ENCODE measurements around the gene VPS41. TPM values are rescaled to one million over a fixed set of nuclear protein-coding genes. Genes with fewer than 3 reads are reported as not detected.

The VPS41 gene
- total RNA-seq, 3 donors from 2014 or later (not counting 1 experiment from before 2014, with no cell fraction given) = 67.3 to 81.8 (median 78.9) TPM

DNA sequence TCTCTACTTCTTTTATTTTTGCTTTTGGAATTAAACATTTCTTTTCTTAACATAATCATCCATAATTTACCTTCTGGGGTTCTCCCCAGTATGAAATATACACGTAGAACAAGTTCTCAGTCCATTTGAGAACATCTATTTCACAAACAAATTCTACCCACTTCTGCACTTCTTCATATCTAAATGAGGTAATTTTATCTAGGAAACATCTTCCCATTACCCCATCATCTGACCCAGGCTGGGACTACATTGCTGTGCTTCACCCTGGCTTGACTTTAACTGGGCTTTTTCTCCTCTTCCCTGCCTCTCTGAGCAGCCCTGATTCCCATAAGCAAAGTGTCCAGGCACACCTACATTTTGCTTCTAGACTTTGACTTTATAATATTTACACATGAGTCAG is 234.5 kb downstream of the VPS41 start:
- Mint-ChIP-seq H3K27me3 (ENCODE audit: low read depth in 2 of 2) (peaks cover 18 to 22% of the 10 kb centered on the region in 2 donors), H3K9me3 (no peaks in the 10 kb centered on the region), H3K27ac (no peak overlapping the region), H3K4me3 (no peak overlapping the region), H3K4me1 (no peaks in the 10 kb centered on the region), H3K36me3 (no peaks in the 10 kb centered on the region)
- no peak overlapping the region for H3K27ac ChIP-seq (ENCODE audit: low read length)
- no peak overlapping the region for H3K4me3 ChIP-seq (ENCODE audit: low read length)
- intact Hi-C loops (cut with micrococcal nuclease) = no loop called here
- DNase-seq (no peak), ATAC-seq (no peak)
- WGBS (ENCODE audit: insufficient coverage) = 62% methylated on average over 1 of the region's 1 CpG
- TF ChIP-seq, protein P1, sequence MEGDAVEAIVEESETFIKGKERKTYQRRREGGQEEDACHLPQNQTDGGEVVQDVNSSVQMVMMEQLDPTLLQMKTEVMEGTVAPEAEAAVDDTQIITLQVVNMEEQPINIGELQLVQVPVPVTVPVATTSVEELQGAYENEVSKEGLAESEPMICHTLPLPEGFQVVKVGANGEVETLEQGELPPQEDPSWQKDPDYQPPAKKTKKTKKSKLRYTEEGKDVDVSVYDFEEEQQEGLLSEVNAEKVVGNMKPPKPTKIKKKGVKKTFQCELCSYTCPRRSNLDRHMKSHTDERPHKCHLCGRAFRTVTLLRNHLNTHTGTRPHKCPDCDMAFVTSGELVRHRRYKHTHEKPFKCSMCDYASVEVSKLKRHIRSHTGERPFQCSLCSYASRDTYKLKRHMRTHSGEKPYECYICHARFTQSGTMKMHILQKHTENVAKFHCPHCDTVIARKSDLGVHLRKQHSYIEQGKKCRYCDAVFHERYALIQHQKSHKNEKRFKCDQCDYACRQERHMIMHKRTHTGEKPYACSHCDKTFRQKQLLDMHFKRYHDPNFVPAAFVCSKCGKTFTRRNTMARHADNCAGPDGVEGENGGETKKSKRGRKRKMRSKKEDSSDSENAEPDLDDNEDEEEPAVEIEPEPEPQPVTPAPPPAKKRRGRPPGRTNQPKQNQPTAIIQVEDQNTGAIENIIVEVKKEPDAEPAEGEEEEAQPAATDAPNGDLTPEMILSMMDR (IDR thresholded peaks at IDR 0.05) = no peak
- no peaks in the 10 kb centered on the region for H3K9me3 ChIP-seq (ENCODE audit: control insufficient read depth, insufficient read depth, low read length)
- no peaks in the 10 kb centered on the region for H3K27me3 ChIP-seq (ENCODE audit: control insufficient read depth, insufficient read depth, low read length)
- no peaks in the 10 kb centered on the region for H3K4me1 ChIP-seq (ENCODE audit: control insufficient read depth, insufficient read depth, low read length)
- H3K36me3 ChIP-seq (ENCODE audit: control insufficient read depth, insufficient read depth, low read length) = no peaks in the 10 kb centered on the region

DNA sequence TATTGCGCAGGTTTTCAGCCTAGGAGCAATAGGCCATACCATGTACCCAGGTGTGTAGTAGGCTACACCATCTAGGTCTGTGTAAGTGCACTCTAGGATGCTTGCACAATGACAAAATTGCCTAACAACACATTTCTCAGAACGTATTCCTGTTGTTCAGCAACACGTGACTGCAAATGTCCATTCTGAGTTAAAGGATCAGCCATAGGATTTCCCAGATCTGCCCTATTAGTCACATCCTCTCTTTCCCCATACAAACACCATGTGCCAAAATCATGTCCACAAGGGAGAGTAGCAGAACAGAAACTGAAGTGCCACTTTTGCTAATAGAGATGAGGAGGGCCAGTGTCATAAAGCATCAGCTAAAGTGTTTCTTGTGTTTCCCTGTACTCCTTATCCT is 235.2 kb downstream of the VPS41 start:
- ATAC-seq = no peak
- WGBS (ENCODE audit: insufficient coverage) = 89% methylated on average over 3 of the region's 3 CpGs
- H3K27ac Mint-ChIP-seq = no peak overlapping the region
- no peaks in the 10 kb centered on the region for H3K4me1 Mint-ChIP-seq
- H3K4me1 ChIP-seq (ENCODE audit: control insufficient read depth, insufficient read depth, low read length) = no peaks in the 10 kb centered on the region
- no peaks in the 10 kb centered on the region for H3K36me3 ChIP-seq (ENCODE audit: control insufficient read depth, insufficient read depth, low read length)
- H3K27ac ChIP-seq (ENCODE audit: low read length) = no peak overlapping the region
- no peak overlapping the region for H3K4me3 Mint-ChIP-seq
- H3K9me3 Mint-ChIP-seq = no peaks in the 10 kb centered on the region
- H3K36me3 Mint-ChIP-seq = no peaks in the 10 kb centered on the region
- no peak for DNase-seq
- peaks cover 20 to 27% of the 10 kb centered on the region in 2 donors for H3K27me3 Mint-ChIP-seq (ENCODE audit: low read depth in 2 of 2)
- intact Hi-C loops (cut with micrococcal nuclease) = no loop called here
- H3K4me3 ChIP-seq (ENCODE audit: low read length) = no peak overlapping the region
- TF ChIP-seq, protein P1 (IDR thresholded peaks at IDR 0.05) = no peak
- no peaks in the 10 kb centered on the region for H3K9me3 ChIP-seq (ENCODE audit: control insufficient read depth, insufficient read depth, low read length)
- H3K27me3 ChIP-seq (ENCODE audit: control insufficient read depth, insufficient read depth, low read length) = no peaks in the 10 kb centered on the region

Other genes with a start within 250 kb of the VPS41 start
- under 1 TPM in 2 of 3 donors, not detected in 1; 0.28 to 0.29 TPM for gene POU6F2, start 68.7 kb upstream of the VPS41 start, total RNA-seq

All from natural killer cell (primary cell).